ENCODE results near the gene ZBTB45. TPM values are rescaled to one million over a fixed set of nuclear protein-coding genes. Genes with fewer than 3 reads are reported as not detected.

Gene ZBTB45
- total RNA-seq, 4 donors from 2014 or later = 6.9 to 17.7 (median 8.5) TPM

GRCh38 chr19:58538257-58539168 is 18.9 kb upstream of the ZBTB45 start:
- intact Hi-C loops (cut with DNase I) = no loop called here
- Histone ChIP-seq H3K36me3 (no peaks in the 10 kb centered on the region), H3K4me1 (peaks cover 14 to 15% of the 10 kb centered on the region in 2 donors), H3K27me3 (no peaks in the 10 kb centered on the region), H3K27ac (no peak overlapping the region), H3K4me3 (replicated peaks in 1 of 3) (peak overlapping the region in 1 of 3 donors; percentile 28), H3K9me3 (no peaks in the 10 kb centered on the region)
- TF ChIP-seq POLR2A (IDR thresholded peaks at IDR 0.05) (no peak), CTCF (IDR thresholded peaks at IDR 0.05) (no peak)
- 4 to 5% methylated on average over 24 to 25 of the region's 55 CpGs for WGBS, 2 donors
- DNase-seq = peak; percentile 25

GRCh38 chr19:58536852-58537798 is 17.5 kb upstream of the ZBTB45 start:
- Histone ChIP-seq H3K4me1 (peaks cover 10 to 11% of the 10 kb centered on the region in 2 donors), H3K36me3 (no peaks in the 10 kb centered on the region), H3K27ac (no peak overlapping the region), H3K27me3 (no peaks in the 10 kb centered on the region), H3K4me3 (replicated peaks in 1 of 3) (no peak overlapping the region), H3K9me3 (no peaks in the 10 kb centered on the region)
- no peak for TF ChIP-seq CTCF (IDR thresholded peaks at IDR 0.05)
- TF ChIP-seq POLR2A (IDR thresholded peaks at IDR 0.05) = no peak
- no peak for DNase-seq
- WGBS, 2 donors = 92 to 95% methylated on average over 8 of the region's 8 CpGs
- intact Hi-C loops (cut with DNase I) = no loop called here

- no peak overlapping the region for H3K27ac ChIP-seq
- intact Hi-C loops (cut with DNase I) = no loop called here
- DNase-seq = no peak
- H3K36me3 ChIP-seq = no peaks in the 10 kb centered on the region
- no peak overlapping the region for H3K4me3 ChIP-seq (replicated peaks in 1 of 3)
- no peaks in the 10 kb centered on the region for H3K27me3 ChIP-seq
- H3K4me1 ChIP-seq = peaks cover 10 to 11% of the 10 kb centered on the region in 2 donors
- TF ChIP-seq CTCF (IDR thresholded peaks at IDR 0.05) = no peak
- TF ChIP-seq POLR2A (IDR thresholded peaks at IDR 0.05) = no peak
- WGBS, 2 donors = 88 to 89% methylated on average over 3 of the region's 3 CpGs
- H3K9me3 ChIP-seq = no peaks in the 10 kb centered on the region
Measured at GRCh38 chr19:58535857-58536256, 16.2 kb upstream of the ZBTB45 start.

- H3K4me3 ChIP-seq (replicated peaks in 1 of 3) = no peak overlapping the region
- no peaks in the 10 kb centered on the region for H3K27me3 ChIP-seq
- 68 to 75% methylated on average over 10 of the region's 10 CpGs for WGBS, 2 donors
- H3K36me3 ChIP-seq = no peaks in the 10 kb centered on the region
- intact Hi-C loops (cut with DNase I) = no loop called here
- H3K9me3 ChIP-seq = no peaks in the 10 kb centered on the region
- TF ChIP-seq POLR2A (IDR thresholded peaks at IDR 0.05) (no peak), CTCF (IDR thresholded peaks at IDR 0.05) (no peak)
- no peak overlapping the region for H3K27ac ChIP-seq
- H3K4me1 ChIP-seq = no peaks in the 10 kb centered on the region
- no peak for DNase-seq
Measured at GRCh38 chr19:58531034-58531840, 11.6 kb upstream of the ZBTB45 start.

All from thyroid gland (tissue), 4 donors.